Measurements from ENCODE around the gene PRDM11.
A peak's percentile ranks its signal among the peaks of the same experiment; 100 is the strongest.
"Not testable (repeated sequence)": the region's sequence is repeated elsewhere in the genome, so short reads cannot be mapped to it uniquely, and the experiment has no call there.

The PRDM11 gene

GRCh38 chr11:45233121-45233803 lies 86.8 kb downstream of the PRDM11 start:
- peak; percentile 20 for DNase-seq (ENCODE audit: low spot score)

GRCh38 chr11:45233804-45234170 lies 87.3 kb downstream of the PRDM11 start:
- no peak for DNase-seq (ENCODE audit: low spot score)

GRCh38 chr11:45234306-45235006 lies 88.0 kb downstream of the PRDM11 start:
- no peak for DNase-seq (ENCODE audit: low spot score)

GRCh38 chr11:45237711-45238315 lies 91.4 kb downstream of the PRDM11 start:
- DNase-seq (ENCODE audit: low spot score): no peak

- no peak for DNase-seq (ENCODE audit: low spot score)
Observed at GRCh38 chr11:45238724-45239123, 92.3 kb downstream of the PRDM11 start.

GRCh38 chr11:45239733-45240132 lies 93.3 kb downstream of the PRDM11 start:
- DNase-seq (ENCODE audit: low spot score): no peak

- no peak for DNase-seq (ENCODE audit: low spot score)
Observed at GRCh38 chr11:45243967-45244366, 97.5 kb downstream of the PRDM11 start.

- DNase-seq (ENCODE audit: low spot score): no peak
Observed at GRCh38 chr11:45245218-45246045, 99.0 kb downstream of the PRDM11 start.

- no peak for DNase-seq (ENCODE audit: low spot score)
Observed at GRCh38 chr11:45246241-45246640, 99.8 kb downstream of the PRDM11 start.

GRCh38 chr11:45247433-45247832 lies 101.0 kb downstream of the PRDM11 start:
- DNase-seq (ENCODE audit: low spot score): peak; percentile 16

GRCh38 chr11:45248501-45249011 lies 102.1 kb downstream of the PRDM11 start:
- DNase-seq (ENCODE audit: low spot score): no peak

- not testable (repeated sequence) for DNase-seq (ENCODE audit: low spot score)
Observed at GRCh38 chr11:45249372-45249771, 102.9 kb downstream of the PRDM11 start.

GRCh38 chr11:45250035-45250718 lies 103.7 kb downstream of the PRDM11 start:
- DNase-seq (ENCODE audit: low spot score): no peak

- no peak for DNase-seq (ENCODE audit: low spot score)
Observed at GRCh38 chr11:45252134-45252856, 105.9 kb downstream of the PRDM11 start.

- no peak for DNase-seq (ENCODE audit: low spot score)
Observed at GRCh38 chr11:45252877-45253276, 106.4 kb downstream of the PRDM11 start.

GRCh38 chr11:45253640-45254039 lies 107.2 kb downstream of the PRDM11 start:
- no peak for DNase-seq (ENCODE audit: low spot score)

GRCh38 chr11:45254070-45254469 lies 107.6 kb downstream of the PRDM11 start:
- no peak for DNase-seq (ENCODE audit: low spot score)

GRCh38 chr11:45258982-45259530 lies 112.6 kb downstream of the PRDM11 start:
- DNase-seq (ENCODE audit: low spot score): no peak

- DNase-seq (ENCODE audit: low spot score): peak; percentile 14
Observed at GRCh38 chr11:45259592-45259991, 113.2 kb downstream of the PRDM11 start.

GRCh38 chr11:45260071-45260470 lies 113.6 kb downstream of the PRDM11 start:
- no peak for DNase-seq (ENCODE audit: low spot score)

GRCh38 chr11:45262900-45263299 lies 116.5 kb downstream of the PRDM11 start:
- no peak for DNase-seq (ENCODE audit: low spot score)
